Natural killer cell (primary cell): Measurements from ENCODE around the gene DMPK. TPM values are rescaled to one million over a fixed set of nuclear protein-coding genes. Genes with fewer than 3 reads are reported as not detected.

ENCODE experiments used
- ATAC-seq, 3 donors: fragments of 150-1000 bp in 2 of 3; fragments of 200-7000 bp in 1 of 3; cut with Tn5 transposase; 1 replicate in 1 of 3; 2 replicates in 2 of 3; pipeline ENCODE4 v1.10.0; 2021; ENCODE audit warnings: mild to moderate bottlenecking in 2 of 3, moderate library complexity in 2 of 3
- DNase-seq, 2 donors: peaks; one replicate each; pipeline versions ENCODE4 v3.0.0 to v3.0.0-alpha.2; 2013 to 2021; ENCODE audit warnings: mixed read lengths in 1 of 2
- H3K27ac ChIP-seq: one replicate; pipeline ENCODE4 v1.5.1; 2013; ENCODE audit warnings: mild to moderate bottlenecking, low read length
- H3K27me3 ChIP-seq: one replicate; pipeline ENCODE4 v1.6.1; 2013; ENCODE audit warnings: low read length; ENCODE audit not compliant: control insufficient read depth, insufficient read depth
- H3K36me3 ChIP-seq: one replicate; pipeline ENCODE4 v1.6.1; 2013; ENCODE audit warnings: low read length; ENCODE audit not compliant: control insufficient read depth, insufficient read depth
- H3K4me1 ChIP-seq: one replicate; pipeline ENCODE4 v1.6.1; 2013; ENCODE audit warnings: low read length; ENCODE audit not compliant: control insufficient read depth, insufficient read depth
- H3K4me3 ChIP-seq: one replicate; pipeline ENCODE4 v1.5.1; 2013; ENCODE audit warnings: low read length
- H3K9me3 ChIP-seq: one replicate; pipeline ENCODE4 v1.6.1; 2013; ENCODE audit warnings: low read length; ENCODE audit not compliant: control insufficient read depth, insufficient read depth
- H3K27ac Mint-ChIP-seq, 2 donors: one replicate each; pipeline ENCODE4 v1.8.0; 2022; ENCODE audit warnings: mild to moderate bottlenecking in 2 of 2, mixed read lengths in 2 of 2, moderate library complexity in 1 of 2
- H3K27me3 Mint-ChIP-seq, 2 donors: one replicate each; pipeline ENCODE4 v1.8.0; 2022; ENCODE audit warnings: low read depth in 2 of 2, mixed read lengths in 2 of 2
- H3K36me3 Mint-ChIP-seq: one replicate; pipeline ENCODE4 v1.8.0; 2022; ENCODE audit warnings: mixed read lengths
- H3K4me1 Mint-ChIP-seq, 2 donors: one replicate each; pipeline ENCODE4 v1.8.0; 2022; ENCODE audit warnings: mixed read lengths in 2 of 2
- H3K4me3 Mint-ChIP-seq: one replicate; pipeline ENCODE4 v1.8.0; 2022; ENCODE audit warnings: mild to moderate bottlenecking, moderate library complexity, mixed read lengths
- H3K9me3 Mint-ChIP-seq, 2 donors: one replicate each; pipeline ENCODE4 v1.8.0; 2022; ENCODE audit warnings: mixed read lengths in 2 of 2
- CTCF ChIP-seq: fragments of 200-600 bp; IDR thresholded peaks from one replicate; pipeline ENCODE4 v1.8.0; 2022; ENCODE audit warnings: antibody characterized with exemption
- WGBS: methylation state at CpG from one replicate; pipeline ENCODE4 v1.1.7; 2013; ENCODE audit warnings: missing lambda C conversion rate; ENCODE audit not compliant: insufficient coverage; 5-methylcytosine and 5-hydroxymethylcytosine counted together
- intact Hi-C: fragments of 100-400 bp; cut with micrococcal nuclease; formaldehyde crosslinking; loops from one replicate; pipeline ENCODE4 v1.14.2; 2022
- total RNA-seq, 4 donors: library from RNA; stranded (reverse); fragments of 120-200 nt in 1 of 4; gene quantifications; one replicate each; pipeline versions ENCODE4 v1.2.3 to v1.2.4, GENCODE V29; 2013 to 2022

The DMPK gene
- total RNA-seq, 3 donors from 2014 or later (not counting 1 experiment from before 2014, with no cell fraction given) = 48.1 to 67.5 (median 49.8) TPM

DNA sequence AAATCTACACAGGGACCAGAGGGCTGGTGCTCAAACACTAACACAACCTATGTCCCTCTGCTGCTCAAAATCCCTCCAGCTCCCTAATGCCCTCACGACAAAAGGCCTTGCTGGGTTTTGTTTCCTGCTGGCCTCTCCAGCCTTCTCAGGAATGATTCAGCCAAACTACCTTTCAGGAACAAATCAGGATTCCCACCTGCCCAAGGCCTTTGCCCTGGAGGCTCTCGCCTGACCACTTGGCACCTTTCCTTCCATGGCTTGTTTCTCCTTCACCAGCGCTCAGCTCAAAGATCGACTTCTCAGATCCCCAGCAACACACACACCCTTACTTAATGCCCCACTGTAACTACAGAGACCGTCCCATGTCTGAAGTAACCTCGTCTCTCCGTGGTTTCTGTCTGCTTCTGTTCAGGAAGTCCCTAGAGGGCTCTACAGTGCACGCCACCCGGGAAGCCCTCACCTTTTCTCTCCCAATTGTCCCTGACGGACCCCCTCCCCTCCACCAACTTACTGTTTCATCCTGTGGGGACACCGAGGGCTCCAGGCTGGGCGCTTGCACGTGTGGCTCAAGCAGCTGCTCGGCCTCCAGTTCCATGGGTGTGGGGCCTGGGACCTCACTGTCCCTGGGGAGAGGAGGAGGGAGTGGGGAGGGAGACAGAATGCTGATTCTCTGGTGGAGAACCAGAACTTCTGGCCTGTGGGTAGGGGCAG lies 10.0 kb downstream of the DMPK start:
- Histone ChIP-seq H3K4me3 (no peak overlapping the region), H3K27ac (no peak overlapping the region), H3K9me3 (no peaks in the 10 kb centered on the region), H3K27me3 (peaks cover under 1% of the 10 kb centered on the region), H3K36me3 (no peaks in the 10 kb centered on the region), H3K4me1 (peaks cover 31% of the 10 kb centered on the region)
- Mint-ChIP-seq H3K27ac (peak overlapping the region; percentile 8 to 75), H3K9me3 (no peaks in the 10 kb centered on the region), H3K27me3 (no peaks in the 10 kb centered on the region), H3K4me3 (peak overlapping the region; percentile 26), H3K36me3 (no peaks in the 10 kb centered on the region), H3K4me1 (peaks cover 5 to 28% of the 10 kb centered on the region in 2 donors)
- DNase-seq (no peak), ATAC-seq (no peak)
- intact Hi-C loops = loop anchor here (10.0 kb wide), 2 partner anchors 93 to 243 kb away; partner anchors contain the start of genes FOXA3 and SYMPK
- TF ChIP-seq CTCF = no peak
- 67% methylated on average over 14 of the region's 14 CpGs for WGBS

GRCh38 chr19:45771311-45771933 lies 10.9 kb downstream of the DMPK start:
- no peak for ATAC-seq
- H3K9me3 Mint-ChIP-seq = no peaks in the 10 kb centered on the region
- H3K4me1 ChIP-seq = peaks cover 31% of the 10 kb centered on the region
- no peaks in the 10 kb centered on the region for H3K9me3 ChIP-seq
- intact Hi-C loops = loop anchor here (2.0 to 10.0 kb wide), 3 partner anchors 93 to 243 kb away; partner anchors contain the start of genes FOXA3 and SYMPK
- peak overlapping the region in 1 of 2 donors; percentile 91 for H3K27ac Mint-ChIP-seq
- H3K27me3 Mint-ChIP-seq = no peaks in the 10 kb centered on the region
- H3K4me3 ChIP-seq = no peak overlapping the region
- no peaks in the 10 kb centered on the region for H3K36me3 Mint-ChIP-seq
- DNase-seq = no peak
- H3K36me3 ChIP-seq = no peaks in the 10 kb centered on the region
- H3K4me3 Mint-ChIP-seq = peak overlapping the region; percentile 64
- peaks cover 5 to 28% of the 10 kb centered on the region in 2 donors for H3K4me1 Mint-ChIP-seq
- TF ChIP-seq CTCF = no peak
- WGBS = 92% methylated on average over 46 of the region's 46 CpGs
- H3K27ac ChIP-seq = no peak overlapping the region
- H3K27me3 ChIP-seq = peaks cover 6% of the 10 kb centered on the region

DNA sequence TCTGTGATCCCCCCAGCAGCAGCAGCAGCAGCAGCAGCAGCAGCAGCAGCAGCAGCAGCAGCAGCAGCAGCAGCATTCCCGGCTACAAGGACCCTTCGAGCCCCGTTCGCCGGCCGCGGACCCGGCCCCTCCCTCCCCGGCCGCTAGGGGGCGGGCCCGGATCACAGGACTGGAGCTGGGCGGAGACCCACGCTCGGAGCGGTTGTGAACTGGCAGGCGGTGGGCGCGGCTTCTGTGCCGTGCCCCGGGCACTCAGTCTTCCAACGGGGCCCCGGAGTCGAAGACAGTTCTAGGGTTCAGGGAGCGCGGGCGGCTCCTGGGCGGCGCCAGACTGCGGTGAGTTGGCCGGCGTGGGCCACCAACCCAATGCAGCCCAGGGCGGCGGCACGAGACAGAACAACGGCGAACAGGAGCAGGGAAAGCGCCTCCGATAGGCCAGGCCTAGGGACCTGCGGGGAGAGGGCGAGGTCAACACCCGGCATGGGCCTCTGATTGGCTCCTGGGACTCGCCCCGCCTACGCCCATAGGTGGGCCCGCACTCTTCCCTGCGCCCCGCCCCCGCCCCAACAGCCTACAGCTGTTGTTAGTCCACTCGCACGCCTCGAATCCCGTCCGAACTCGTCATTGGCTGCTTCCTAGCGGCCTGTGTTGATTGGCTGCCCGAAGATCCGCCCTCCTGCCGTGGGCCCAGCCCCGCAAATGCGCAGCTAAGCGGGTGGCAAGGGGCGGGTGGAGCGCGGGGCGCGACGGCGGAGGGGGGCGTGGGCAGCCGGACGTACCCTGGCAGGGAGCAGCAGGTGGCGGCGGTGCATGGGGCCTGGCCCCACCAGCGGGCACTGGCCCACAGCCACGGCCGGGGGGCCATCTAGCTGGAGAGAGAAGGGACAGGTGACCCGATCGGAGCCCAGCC lies 11.8 kb downstream of the DMPK start:
- Histone ChIP-seq H3K4me1 (peaks cover 31% of the 10 kb centered on the region), H3K9me3 (no peaks in the 10 kb centered on the region), H3K4me3 (peak overlapping the region; percentile 45), H3K27ac (peak overlapping the region; percentile 61), H3K36me3 (no peaks in the 10 kb centered on the region), H3K27me3 (peaks cover 10% of the 10 kb centered on the region)
- WGBS = 2% methylated on average over 79 of the region's 79 CpGs
- Mint-ChIP-seq H3K9me3 (no peaks in the 10 kb centered on the region), H3K27ac (peak overlapping the region; percentile 91 to 92), H3K4me1 (peaks cover 5 to 28% of the 10 kb centered on the region in 2 donors), H3K27me3 (no peaks in the 10 kb centered on the region), H3K4me3 (peak overlapping the region; percentile 90), H3K36me3 (no peaks in the 10 kb centered on the region)
- DNase-seq (peak; percentile 91 to 95), ATAC-seq (peak; percentile 73 to 89 (median 74))
- TF ChIP-seq CTCF = peak; percentile 99
- intact Hi-C loops = loop anchor here (1.0 to 10.0 kb wide), 6 partner anchors 9 to 244 kb away; partner anchors contain the start of genes FOXA3 and SYMPK
